GM21528 (cell line): ENCODE measurements around the gene SGMS1.

Source experiments
- ATAC-seq: cut with Tn5 transposase; IDR thresholded peaks from one replicate; pipeline ENCODE4 v1.9.1; 2021; ENCODE audit warnings: mild to moderate bottlenecking, moderate library complexity; ENCODE audit not compliant: unreplicated experiment, low FRiP score

The SGMS1 gene

GRCh38 chr10:50407076-50407801 lies 216.5 kb downstream of the SGMS1 start:
- ATAC-seq: no peak

- no peak for ATAC-seq
Measured at GRCh38 chr10:50406457-50407070, 217.2 kb downstream of the SGMS1 start.

DNA sequence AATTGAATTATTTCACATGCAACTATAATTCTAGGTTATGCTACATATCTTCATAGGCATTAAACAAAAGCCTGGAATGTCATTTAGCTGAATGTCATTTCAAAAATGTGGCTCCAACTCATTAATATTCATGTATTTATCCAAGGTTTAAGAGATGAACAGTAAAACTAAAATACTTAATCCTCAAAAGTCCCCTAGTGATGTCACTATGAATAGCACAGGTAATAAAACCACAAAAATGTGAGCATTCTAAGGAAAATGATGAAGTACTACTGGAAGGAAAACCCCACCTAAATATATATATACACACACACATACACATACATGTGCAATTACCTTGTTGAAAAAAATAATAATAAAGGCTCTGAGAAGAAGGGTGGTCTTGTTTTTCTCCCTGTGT lies 218.0 kb downstream of the SGMS1 start:
- no peak for ATAC-seq

- ATAC-seq: no peak
Measured at GRCh38 chr10:50404021-50404773, 219.6 kb downstream of the SGMS1 start.

GRCh38 chr10:50403074-50403473 lies 220.7 kb downstream of the SGMS1 start:
- no peak for ATAC-seq

GRCh38 chr10:50402466-50402865 lies 221.3 kb downstream of the SGMS1 start:
- ATAC-seq: no peak

GRCh38 chr10:50400694-50401093 lies 223.1 kb downstream of the SGMS1 start:
- ATAC-seq: no peak

DNA sequence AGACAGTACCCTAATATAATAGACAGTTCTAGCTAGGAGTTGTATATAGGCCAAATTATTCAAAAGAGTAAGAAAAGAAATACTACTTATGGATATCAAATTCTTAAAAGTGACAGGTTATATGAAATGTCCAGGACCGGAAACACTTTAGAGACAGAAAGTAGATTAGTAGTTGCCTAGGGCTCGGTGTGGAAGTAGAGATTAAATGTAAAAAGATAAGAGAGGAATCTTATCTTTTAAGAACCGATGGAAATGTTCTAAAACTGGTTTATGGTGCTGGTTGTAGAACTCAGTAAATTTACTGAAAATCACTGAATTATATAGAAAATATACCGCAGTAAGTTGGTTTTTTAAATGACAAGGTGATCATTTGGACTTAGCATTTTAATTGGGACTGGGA lies 224.9 kb downstream of the SGMS1 start:
- no peak for ATAC-seq

GRCh38 chr10:50398381-50398780 lies 225.4 kb downstream of the SGMS1 start:
- no peak for ATAC-seq

- ATAC-seq: peak; percentile 32
Measured at GRCh38 chr10:50397312-50398140, 226.2 kb downstream of the SGMS1 start.

GRCh38 chr10:50396491-50397311 lies 227.1 kb downstream of the SGMS1 start:
- ATAC-seq: peak; percentile 62

DNA sequence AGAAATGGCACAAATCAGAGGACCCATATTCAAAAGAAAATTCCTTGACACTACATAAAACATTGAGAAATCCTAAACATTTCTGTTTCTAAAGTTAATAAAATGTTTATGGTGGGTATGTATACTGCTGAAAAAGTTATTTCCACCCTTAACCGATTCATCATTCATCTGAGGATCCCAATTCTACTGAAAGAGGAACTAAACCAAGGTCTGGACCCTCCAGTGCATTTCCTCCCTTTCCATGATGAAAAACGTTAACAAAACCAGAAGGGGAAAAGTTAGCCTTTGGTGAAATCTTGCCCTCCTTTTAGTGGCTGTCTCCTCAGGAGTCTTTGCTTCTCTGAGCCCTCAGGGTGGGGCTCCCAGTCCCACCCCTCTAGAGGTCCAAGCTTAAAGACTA lies 227.9 kb downstream of the SGMS1 start:
- ATAC-seq: no peak

GRCh38 chr10:50395271-50395670 lies 228.5 kb downstream of the SGMS1 start:
- ATAC-seq: no peak

- no peak for ATAC-seq
Measured at GRCh38 chr10:50394832-50395231, 228.9 kb downstream of the SGMS1 start.

DNA sequence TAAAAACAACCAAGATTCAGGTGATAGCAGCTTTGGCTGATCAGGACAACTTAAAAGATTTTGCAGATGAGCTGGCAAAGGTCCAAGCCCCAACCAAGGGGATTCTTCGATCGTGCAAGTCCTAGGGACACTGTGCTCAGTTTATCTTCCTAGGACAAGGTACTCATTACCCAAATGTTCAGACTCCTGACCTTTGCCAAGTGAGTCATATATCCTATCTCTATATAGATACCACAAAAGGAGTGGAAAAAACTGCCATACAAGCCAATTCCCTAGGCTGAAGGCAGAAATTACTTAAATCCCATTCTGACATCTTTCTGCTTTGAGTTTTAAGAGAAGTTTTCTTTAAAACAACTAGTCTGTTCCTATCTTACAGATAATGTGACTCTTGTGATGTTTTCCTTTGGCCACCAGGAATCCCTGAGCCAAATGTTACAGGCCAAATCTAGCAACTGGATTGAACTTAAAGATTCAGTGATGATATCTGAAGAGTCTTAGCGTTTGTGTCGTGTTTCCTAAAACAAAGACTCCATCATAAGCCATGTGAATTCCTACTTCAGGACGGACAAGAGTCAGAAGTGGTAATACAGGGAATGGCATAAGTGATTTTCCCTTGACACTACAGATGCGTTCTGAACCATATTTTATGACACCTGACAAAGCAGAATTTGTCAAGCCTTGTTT lies 229.8 kb downstream of the SGMS1 start:
- ATAC-seq: no peak

GRCh38 chr10:50392966-50393718 lies 230.6 kb downstream of the SGMS1 start:
- no peak for ATAC-seq

GRCh38 chr10:50392426-50392825 lies 231.3 kb downstream of the SGMS1 start:
- ATAC-seq: no peak

DNA sequence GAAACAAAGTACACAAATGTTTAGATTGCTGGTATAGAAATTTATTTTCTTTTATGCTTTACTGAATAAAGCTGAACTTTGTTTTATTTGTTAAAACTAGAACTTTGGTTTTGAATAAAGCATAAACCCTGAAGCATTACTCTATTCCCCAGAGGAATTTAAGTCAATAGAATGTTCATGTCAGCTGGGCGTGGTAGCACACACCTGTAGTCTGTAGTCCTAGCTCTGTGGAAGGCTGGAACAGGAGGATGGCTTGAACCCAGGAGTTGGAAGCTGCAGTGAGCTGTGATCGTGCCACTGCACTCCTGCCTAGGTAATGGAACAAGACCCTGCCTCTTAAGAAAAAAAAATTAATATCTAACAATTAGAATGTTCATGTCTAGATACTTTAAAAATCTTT lies 233.5 kb downstream of the SGMS1 start:
- ATAC-seq: no peak

GRCh38 chr10:50388181-50388580 lies 235.6 kb downstream of the SGMS1 start:
- no peak for ATAC-seq
